Measurements from ENCODE around the gene INAVA.

The INAVA gene

DNA sequence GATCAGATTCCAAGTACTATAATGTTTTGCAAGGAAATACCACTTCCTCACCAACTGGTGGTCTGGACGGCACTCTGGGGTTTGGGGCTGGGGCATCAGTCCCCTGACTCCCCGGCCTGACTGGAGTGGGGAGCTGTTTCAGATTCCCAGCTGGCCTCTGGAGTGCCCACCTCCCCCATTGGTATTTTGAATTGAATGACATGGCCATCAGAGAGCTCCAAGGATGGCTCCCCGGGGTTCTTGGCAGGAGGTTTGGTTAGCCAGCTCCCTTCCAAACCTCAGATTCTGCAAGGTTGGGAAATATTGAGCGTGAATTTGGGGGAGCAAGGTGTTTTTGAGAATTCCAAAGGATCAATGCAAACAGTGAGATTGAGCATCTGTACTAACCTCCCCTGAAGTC is 2.2 kb upstream of the INAVA start:
- DNase-seq (no peak), ATAC-seq (ENCODE audit: insufficient read depth, low read depth) (no peak)
- Histone ChIP-seq H3K9me3 (ENCODE audit: insufficient read depth, low read length, severe bottlenecking) (no peaks in the 10 kb centered on the region), H3K27ac (ENCODE audit: low read length) (no peak overlapping the region), H3K4me2 (ENCODE audit: insufficient read depth, low read length) (no peak overlapping the region), H4K20me1 (ENCODE audit: insufficient read depth, low read length) (no peaks in the 10 kb centered on the region), H3K9ac (ENCODE audit: low read depth, low read length) (no peak overlapping the region), H3K4me1 (ENCODE audit: insufficient read depth, low read length) (peaks cover 22% of the 10 kb centered on the region), H3K27me3 (ENCODE audit: insufficient read depth, low read length, poor library complexity) (no peaks in the 10 kb centered on the region), H3K36me3 (ENCODE audit: insufficient read depth, low read length) (no peaks in the 10 kb centered on the region), H3K79me2 (ENCODE audit: insufficient read depth, low read length) (no peaks in the 10 kb centered on the region), H3K4me3 (ENCODE audit: low read depth in 1 of 2, low read length in 2 of 2) (no peak overlapping the region), H2AFZ (ENCODE audit: low read depth, low read length) (no peak overlapping the region)
- TF ChIP-seq EZH2 (IDR thresholded peaks at IDR 0.05; ENCODE audit: borderline replicate concordance, low read depth, low read length, severe bottlenecking), result no peak
- TF ChIP-seq, protein P1, sequence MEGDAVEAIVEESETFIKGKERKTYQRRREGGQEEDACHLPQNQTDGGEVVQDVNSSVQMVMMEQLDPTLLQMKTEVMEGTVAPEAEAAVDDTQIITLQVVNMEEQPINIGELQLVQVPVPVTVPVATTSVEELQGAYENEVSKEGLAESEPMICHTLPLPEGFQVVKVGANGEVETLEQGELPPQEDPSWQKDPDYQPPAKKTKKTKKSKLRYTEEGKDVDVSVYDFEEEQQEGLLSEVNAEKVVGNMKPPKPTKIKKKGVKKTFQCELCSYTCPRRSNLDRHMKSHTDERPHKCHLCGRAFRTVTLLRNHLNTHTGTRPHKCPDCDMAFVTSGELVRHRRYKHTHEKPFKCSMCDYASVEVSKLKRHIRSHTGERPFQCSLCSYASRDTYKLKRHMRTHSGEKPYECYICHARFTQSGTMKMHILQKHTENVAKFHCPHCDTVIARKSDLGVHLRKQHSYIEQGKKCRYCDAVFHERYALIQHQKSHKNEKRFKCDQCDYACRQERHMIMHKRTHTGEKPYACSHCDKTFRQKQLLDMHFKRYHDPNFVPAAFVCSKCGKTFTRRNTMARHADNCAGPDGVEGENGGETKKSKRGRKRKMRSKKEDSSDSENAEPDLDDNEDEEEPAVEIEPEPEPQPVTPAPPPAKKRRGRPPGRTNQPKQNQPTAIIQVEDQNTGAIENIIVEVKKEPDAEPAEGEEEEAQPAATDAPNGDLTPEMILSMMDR (IDR thresholded peaks at IDR 0.05; ENCODE audit: borderline replicate concordance, extremely low read depth, low read length, poor library complexity, severe bottlenecking), result no peak

DNA sequence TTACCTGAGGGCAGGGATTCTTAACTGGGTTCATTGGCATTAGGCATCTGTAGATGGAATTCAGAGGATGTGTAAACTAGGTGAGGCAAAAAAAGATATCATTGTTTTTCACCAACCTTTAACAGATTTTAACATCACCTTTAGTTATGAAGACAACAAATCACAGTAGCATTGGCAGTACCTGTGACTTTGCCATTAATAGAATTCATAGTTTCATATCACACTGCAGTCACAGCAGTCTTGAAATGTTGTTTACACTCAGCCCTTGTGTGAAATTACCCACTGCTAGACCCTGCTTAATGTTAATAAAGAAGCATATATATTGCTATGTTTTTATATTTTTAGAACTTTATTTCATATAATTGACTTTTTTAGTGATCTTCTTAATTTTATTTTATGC is 1.7 kb upstream of the INAVA start:
- peaks cover 18% of the 10 kb centered on the region for H3K4me1 ChIP-seq (ENCODE audit: insufficient read depth, low read length)
- H3K4me2 ChIP-seq (ENCODE audit: insufficient read depth, low read length), result no peak overlapping the region
- no peak overlapping the region for H3K9ac ChIP-seq (ENCODE audit: low read depth, low read length)
- no peak overlapping the region for H2AFZ ChIP-seq (ENCODE audit: low read depth, low read length)
- ATAC-seq (ENCODE audit: insufficient read depth, low read depth) (no peak), DNase-seq (no peak)
- no peaks in the 10 kb centered on the region for H3K9me3 ChIP-seq (ENCODE audit: insufficient read depth, low read length, severe bottlenecking)
- H3K27me3 ChIP-seq (ENCODE audit: insufficient read depth, low read length, poor library complexity), result no peaks in the 10 kb centered on the region
- H4K20me1 ChIP-seq (ENCODE audit: insufficient read depth, low read length), result no peaks in the 10 kb centered on the region
- no peak overlapping the region for H3K27ac ChIP-seq (ENCODE audit: low read length)
- H3K4me3 ChIP-seq (ENCODE audit: low read depth in 1 of 2, low read length in 2 of 2), result no peak overlapping the region
- no peaks in the 10 kb centered on the region for H3K36me3 ChIP-seq (ENCODE audit: insufficient read depth, low read length)
- TF ChIP-seq EZH2 (IDR thresholded peaks at IDR 0.05; ENCODE audit: borderline replicate concordance, low read depth, low read length, severe bottlenecking), result no peak
- TF ChIP-seq, protein P1 (IDR thresholded peaks at IDR 0.05; ENCODE audit: borderline replicate concordance, extremely low read depth, low read length, poor library complexity, severe bottlenecking), result no peak
- H3K79me2 ChIP-seq (ENCODE audit: insufficient read depth, low read length), result no peaks in the 10 kb centered on the region

DNA sequence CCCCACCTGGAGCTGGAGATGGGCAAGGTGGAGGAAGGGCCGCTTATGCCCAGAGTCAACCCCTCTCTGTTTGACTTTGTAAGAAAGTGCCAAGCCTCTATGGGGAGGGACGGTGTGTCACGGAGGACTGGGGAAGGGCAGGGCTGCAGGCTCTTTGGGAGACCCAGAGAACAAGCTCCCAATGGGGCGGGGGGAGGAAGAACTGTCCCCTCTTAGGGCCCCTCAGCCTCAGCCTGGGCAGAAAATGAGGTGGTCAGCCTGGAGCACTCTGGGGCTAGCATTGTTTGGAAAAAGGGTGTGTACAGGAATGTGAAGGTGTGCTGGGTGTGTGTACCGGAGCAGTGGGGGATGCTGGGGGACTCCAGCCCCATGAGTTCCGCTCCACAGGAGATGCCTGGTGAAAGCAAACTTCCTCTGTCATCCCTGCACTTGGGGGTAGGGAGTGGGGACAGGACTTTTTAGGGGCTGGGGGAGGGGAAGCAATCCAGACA is 1.2 kb upstream of the INAVA start:
- H2AFZ ChIP-seq (ENCODE audit: low read depth, low read length), result no peak overlapping the region
- H3K4me3 ChIP-seq (ENCODE audit: low read depth in 1 of 2, low read length in 2 of 2), result no peak overlapping the region
- H3K79me2 ChIP-seq (ENCODE audit: insufficient read depth, low read length), result no peaks in the 10 kb centered on the region
- ATAC-seq (ENCODE audit: insufficient read depth, low read depth) (no peak), DNase-seq (no peak)
- H3K27ac ChIP-seq (ENCODE audit: low read length), result no peak overlapping the region
- H3K36me3 ChIP-seq (ENCODE audit: insufficient read depth, low read length), result no peaks in the 10 kb centered on the region
- no peak overlapping the region for H3K9ac ChIP-seq (ENCODE audit: low read depth, low read length)
- TF ChIP-seq EZH2 (IDR thresholded peaks at IDR 0.05; ENCODE audit: borderline replicate concordance, low read depth, low read length, severe bottlenecking), result no peak
- TF ChIP-seq, protein P1 (IDR thresholded peaks at IDR 0.05; ENCODE audit: borderline replicate concordance, extremely low read depth, low read length, poor library complexity, severe bottlenecking), result no peak
- no peaks in the 10 kb centered on the region for H3K9me3 ChIP-seq (ENCODE audit: insufficient read depth, low read length, severe bottlenecking)
- H3K4me2 ChIP-seq (ENCODE audit: insufficient read depth, low read length), result no peak overlapping the region
- H3K4me1 ChIP-seq (ENCODE audit: insufficient read depth, low read length), result peaks cover 13% of the 10 kb centered on the region
- no peaks in the 10 kb centered on the region for H4K20me1 ChIP-seq (ENCODE audit: insufficient read depth, low read length)
- H3K27me3 ChIP-seq (ENCODE audit: insufficient read depth, low read length, poor library complexity), result no peaks in the 10 kb centered on the region

DNA sequence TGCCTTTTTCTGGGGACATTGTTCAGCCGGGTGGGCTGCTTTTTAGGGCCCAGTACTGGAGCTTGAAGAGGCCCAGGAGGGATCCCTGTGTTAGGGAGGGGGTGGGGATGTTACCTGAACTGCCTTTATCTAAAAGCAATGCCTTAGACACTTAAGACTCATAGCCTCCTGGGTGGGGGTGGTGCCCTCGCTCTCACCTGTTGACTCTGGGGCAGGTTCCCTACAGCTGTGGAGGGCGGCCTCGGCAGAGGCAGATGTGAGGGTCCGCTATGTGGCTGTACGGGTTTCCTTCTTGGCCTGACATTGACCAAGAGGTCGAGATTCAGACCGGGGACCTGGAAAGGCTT is 716 bp downstream of the INAVA start:
- H3K9ac ChIP-seq (ENCODE audit: low read depth, low read length), result no peak overlapping the region
- no peaks in the 10 kb centered on the region for H3K36me3 ChIP-seq (ENCODE audit: insufficient read depth, low read length)
- DNase-seq, result no peak
- H3K27me3 ChIP-seq (ENCODE audit: insufficient read depth, low read length, poor library complexity), result no peaks in the 10 kb centered on the region
- TF ChIP-seq EZH2 (IDR thresholded peaks at IDR 0.05; ENCODE audit: borderline replicate concordance, low read depth, low read length, severe bottlenecking), result no peak
- TF ChIP-seq, protein P1 (IDR thresholded peaks at IDR 0.05; ENCODE audit: borderline replicate concordance, extremely low read depth, low read length, poor library complexity, severe bottlenecking), result no peak
- H2AFZ ChIP-seq (ENCODE audit: low read depth, low read length), result no peak overlapping the region
- no peaks in the 10 kb centered on the region for H3K9me3 ChIP-seq (ENCODE audit: insufficient read depth, low read length, severe bottlenecking)
- H3K27ac ChIP-seq (ENCODE audit: low read length), result no peak overlapping the region
- no peaks in the 10 kb centered on the region for H3K79me2 ChIP-seq (ENCODE audit: insufficient read depth, low read length)
- no peak for ATAC-seq (ENCODE audit: insufficient read depth, low read depth)
- H3K4me2 ChIP-seq (ENCODE audit: insufficient read depth, low read length), result no peak overlapping the region
- no peaks in the 10 kb centered on the region for H4K20me1 ChIP-seq (ENCODE audit: insufficient read depth, low read length)
- H3K4me3 ChIP-seq (ENCODE audit: low read depth in 1 of 2, low read length in 2 of 2), result no peak overlapping the region
- H3K4me1 ChIP-seq (ENCODE audit: insufficient read depth, low read length), result no peaks in the 10 kb centered on the region

Measured in DND-41 (cell line).